Stimulated activated CD8-positive, alpha-beta memory T cell treated with anti-CD3 and anti-CD28 coated beads, Interleukin-15, amount 100 ng/mL, for 48 hours (primary cell): ENCODE data around the gene NGEF.
A peak's percentile ranks its signal among the peaks of the same experiment; 100 is the strongest.

Experiments used
- DNase-seq, 2 donors: peaks; one replicate each; pipeline ENCODE4 v3.0.0-alpha.2; 2020; ENCODE audit warnings: low read depth in 2 of 2

The NGEF gene

GRCh38 chr2:233044974-233045605, 32.0 kb upstream of the NGEF start:
- no peak for DNase-seq

- DNase-seq: no peak
Observed at GRCh38 chr2:233042549-233042948, 29.5 kb upstream of the NGEF start.

GRCh38 chr2:233041722-233042323, 28.8 kb upstream of the NGEF start:
- DNase-seq: no peak

- DNase-seq: no peak
Observed at GRCh38 chr2:233040571-233040970, 27.5 kb upstream of the NGEF start.

- DNase-seq: no peak
Observed at GRCh38 chr2:233039846-233040530, 26.9 kb upstream of the NGEF start.

- no peak for DNase-seq
Observed at GRCh38 chr2:233039212-233039845, 26.3 kb upstream of the NGEF start.

GRCh38 chr2:233037078-233037477, 24.0 kb upstream of the NGEF start:
- no peak for DNase-seq

- DNase-seq: no peak
Observed at GRCh38 chr2:233036162-233036838, 23.2 kb upstream of the NGEF start.

- DNase-seq: no peak
Observed at GRCh38 chr2:233035426-233036161, 22.5 kb upstream of the NGEF start.

GRCh38 chr2:233034091-233034882, 21.2 kb upstream of the NGEF start:
- no peak for DNase-seq

- peak in 1 of 2 donors; percentile 21 for DNase-seq
Observed at GRCh38 chr2:233033672-233034071, 20.6 kb upstream of the NGEF start.

- no peak for DNase-seq
Observed at GRCh38 chr2:233032551-233033320, 19.7 kb upstream of the NGEF start, which contains the start of gene NEU2. TSS of gene NEU2 (plus strand) at chr2:233032672. CDS start at chr2:233032672, 0 bp downstream.

GRCh38 chr2:233031556-233032500, 18.8 kb upstream of the NGEF start:
- no peak for DNase-seq

- no peak for DNase-seq
Observed at GRCh38 chr2:233029321-233029720, 16.3 kb upstream of the NGEF start.

- DNase-seq: no peak
Observed at GRCh38 chr2:233026198-233026813, 13.2 kb upstream of the NGEF start.

GRCh38 chr2:233025706-233026105, 12.7 kb upstream of the NGEF start:
- DNase-seq: no peak

GRCh38 chr2:233023761-233024410, 10.8 kb upstream of the NGEF start:
- no peak for DNase-seq
